ENCODE results near the gene LTN1. TPM values are rescaled to one million over a fixed set of nuclear protein-coding genes. Genes with fewer than 3 reads are reported as not detected.

The LTN1 gene
- polyA plus RNA-seq, 3 donors = 6.0 to 14.0 (median 11.7) TPM

DNA sequence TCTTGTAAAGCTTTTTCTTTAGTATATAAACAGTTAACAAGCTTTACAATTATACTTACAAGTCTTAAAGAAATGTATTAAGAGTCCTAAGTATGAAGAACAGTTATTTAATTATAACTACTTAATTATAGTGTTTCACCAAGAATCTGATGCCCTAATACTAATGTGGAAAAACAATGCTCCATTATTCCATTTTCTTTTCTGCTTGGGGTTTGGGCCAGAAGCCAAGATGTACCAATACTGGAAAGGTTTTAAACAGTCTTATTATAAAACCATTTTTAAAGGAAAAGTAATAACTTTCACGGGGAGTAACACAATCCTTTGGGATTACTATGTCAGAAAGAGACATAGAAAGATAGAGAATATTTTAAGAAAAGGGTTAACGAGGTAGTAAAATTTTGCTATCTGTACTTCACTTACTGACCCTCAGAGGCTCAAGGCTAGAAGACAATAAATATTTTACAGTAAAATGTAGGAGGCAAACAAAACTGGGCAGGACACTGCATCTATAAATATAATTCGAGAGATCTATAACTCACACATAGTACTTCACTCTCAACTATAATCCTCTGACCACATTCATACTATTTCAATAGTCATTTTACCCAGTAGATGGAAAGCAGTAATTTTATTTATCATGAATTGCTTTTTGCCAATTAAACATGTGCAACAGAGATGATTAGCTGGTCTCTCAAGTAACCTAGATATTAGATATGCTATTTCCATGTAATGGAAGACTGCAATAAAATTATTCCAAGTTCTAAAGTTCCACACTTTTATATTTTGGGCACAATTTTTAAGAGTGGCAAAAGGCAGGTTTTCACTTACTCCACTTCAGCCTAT, 63.9 kb downstream of the LTN1 start:
- Histone ChIP-seq H3K36me3 (replicated peaks in 1 of 2; ENCODE audit: control insufficient read depth in 1 of 2, insufficient read depth in 2 of 2, low read length in 2 of 2) (peaks cover 40 to 81% of the 10 kb centered on the region in 2 donors), H3K27me3 (ENCODE audit: control insufficient read depth in 2 of 2, insufficient read depth in 2 of 2, low read length in 2 of 2) (no peaks in the 10 kb centered on the region), H3K4me3 (replicated peaks in 1 of 3; ENCODE audit: low read depth in 2 of 3, low read length in 3 of 3) (no peak overlapping the region), H3K79me2 (ENCODE audit: insufficient read depth, low read length) (no peaks in the 10 kb centered on the region), H2AFZ (ENCODE audit: insufficient read depth, low read depth, low read length, poor library complexity, severe bottlenecking) (no peak overlapping the region), H3K27ac (ENCODE audit: low read depth in 1 of 2, low read length in 2 of 2) (no peak overlapping the region), H3K9ac (ENCODE audit: insufficient read depth, low read length, poor library complexity, severe bottlenecking) (no peak overlapping the region), H4K20me1 (ENCODE audit: insufficient read depth, low read length) (no peaks in the 10 kb centered on the region), H3K4me1 (ENCODE audit: control insufficient read depth in 1 of 2, insufficient read depth in 2 of 2, low read length in 2 of 2) (no peaks in the 10 kb centered on the region), H3K4me2 (replicated peaks; ENCODE audit: extremely low read depth, low read length, poor library complexity, severe bottlenecking) (no peak overlapping the region), H3K9me3 (replicated peaks in 1 of 2; ENCODE audit: control insufficient read depth in 1 of 2, insufficient read depth in 1 of 2, low read length in 2 of 2) (no peaks in the 10 kb centered on the region)
- TF ChIP-seq, protein P1, sequence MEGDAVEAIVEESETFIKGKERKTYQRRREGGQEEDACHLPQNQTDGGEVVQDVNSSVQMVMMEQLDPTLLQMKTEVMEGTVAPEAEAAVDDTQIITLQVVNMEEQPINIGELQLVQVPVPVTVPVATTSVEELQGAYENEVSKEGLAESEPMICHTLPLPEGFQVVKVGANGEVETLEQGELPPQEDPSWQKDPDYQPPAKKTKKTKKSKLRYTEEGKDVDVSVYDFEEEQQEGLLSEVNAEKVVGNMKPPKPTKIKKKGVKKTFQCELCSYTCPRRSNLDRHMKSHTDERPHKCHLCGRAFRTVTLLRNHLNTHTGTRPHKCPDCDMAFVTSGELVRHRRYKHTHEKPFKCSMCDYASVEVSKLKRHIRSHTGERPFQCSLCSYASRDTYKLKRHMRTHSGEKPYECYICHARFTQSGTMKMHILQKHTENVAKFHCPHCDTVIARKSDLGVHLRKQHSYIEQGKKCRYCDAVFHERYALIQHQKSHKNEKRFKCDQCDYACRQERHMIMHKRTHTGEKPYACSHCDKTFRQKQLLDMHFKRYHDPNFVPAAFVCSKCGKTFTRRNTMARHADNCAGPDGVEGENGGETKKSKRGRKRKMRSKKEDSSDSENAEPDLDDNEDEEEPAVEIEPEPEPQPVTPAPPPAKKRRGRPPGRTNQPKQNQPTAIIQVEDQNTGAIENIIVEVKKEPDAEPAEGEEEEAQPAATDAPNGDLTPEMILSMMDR (IDR thresholded peaks at IDR 0.05) = no peak
- intact Hi-C loops (cut with micrococcal nuclease) = no loop called here
- no peaks in the 10 kb centered on the region for H3K4me1 Mint-ChIP-seq
- peaks cover 64 to 78% of the 10 kb centered on the region in 2 donors for H3K36me3 Mint-ChIP-seq
- no peak overlapping the region for H3K27ac Mint-ChIP-seq
- no peak for DNase-seq
- H3K27me3 Mint-ChIP-seq (ENCODE audit: low read depth in 3 of 3) = no peaks in the 10 kb centered on the region
- no peak overlapping the region for H3K4me3 Mint-ChIP-seq
- no CpG with 5 or more reads among the region's 3 CpGs for WGBS (ENCODE audit: insufficient coverage)
- no peaks in the 10 kb centered on the region for H3K9me3 Mint-ChIP-seq

DNA sequence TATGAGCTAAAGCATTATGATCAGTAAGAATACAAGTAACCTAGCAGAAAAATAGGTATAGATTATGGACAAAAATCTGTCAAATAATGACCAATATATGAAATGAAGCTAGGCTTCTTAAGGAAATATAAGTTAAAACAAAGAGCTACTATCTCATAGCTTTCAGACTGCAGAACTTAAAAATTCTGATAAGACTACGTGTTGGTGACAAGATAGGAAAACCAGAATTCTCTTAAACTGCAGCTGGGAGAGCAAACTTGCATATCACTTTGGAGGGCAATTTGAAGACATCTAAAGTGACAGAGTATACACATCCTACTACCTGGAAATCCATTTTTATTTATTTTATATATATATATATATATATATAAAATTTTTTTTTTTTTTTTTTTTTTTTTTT, 65.5 kb downstream of the LTN1 start:
- Mint-ChIP-seq H3K36me3 (peaks cover 63 to 81% of the 10 kb centered on the region in 2 donors), H3K27ac (no peak overlapping the region), H3K4me3 (no peak overlapping the region), H3K9me3 (no peaks in the 10 kb centered on the region), H3K27me3 (ENCODE audit: low read depth in 3 of 3) (no peaks in the 10 kb centered on the region), H3K4me1 (no peaks in the 10 kb centered on the region)
- TF ChIP-seq, protein P1 (IDR thresholded peaks at IDR 0.05) = no peak
- WGBS (ENCODE audit: insufficient coverage) = no CpG with 5 or more reads among the region's 1 CpG
- Histone ChIP-seq H3K27me3 (ENCODE audit: control insufficient read depth in 2 of 2, insufficient read depth in 2 of 2, low read length in 2 of 2) (no peaks in the 10 kb centered on the region), H3K4me2 (replicated peaks; ENCODE audit: extremely low read depth, low read length, poor library complexity, severe bottlenecking) (no peak overlapping the region), H3K9ac (ENCODE audit: insufficient read depth, low read length, poor library complexity, severe bottlenecking) (no peak overlapping the region), H3K4me1 (ENCODE audit: control insufficient read depth in 1 of 2, insufficient read depth in 2 of 2, low read length in 2 of 2) (no peaks in the 10 kb centered on the region), H3K79me2 (ENCODE audit: insufficient read depth, low read length) (no peaks in the 10 kb centered on the region), H3K9me3 (replicated peaks in 1 of 2; ENCODE audit: control insufficient read depth in 1 of 2, insufficient read depth in 1 of 2, low read length in 2 of 2) (no peaks in the 10 kb centered on the region), H3K4me3 (replicated peaks in 1 of 3; ENCODE audit: low read depth in 2 of 3, low read length in 3 of 3) (no peak overlapping the region), H3K27ac (ENCODE audit: low read depth in 1 of 2, low read length in 2 of 2) (no peak overlapping the region), H4K20me1 (ENCODE audit: insufficient read depth, low read length) (no peaks in the 10 kb centered on the region), H3K36me3 (replicated peaks in 1 of 2; ENCODE audit: control insufficient read depth in 1 of 2, insufficient read depth in 2 of 2, low read length in 2 of 2) (peaks cover 33 to 81% of the 10 kb centered on the region in 2 donors), H2AFZ (ENCODE audit: insufficient read depth, low read depth, low read length, poor library complexity, severe bottlenecking) (no peak overlapping the region)
- intact Hi-C loops (cut with micrococcal nuclease) = no loop called here
- DNase-seq = no peak
